ENCODE results near the gene EFNA5.

EFNA5 gene

DNA sequence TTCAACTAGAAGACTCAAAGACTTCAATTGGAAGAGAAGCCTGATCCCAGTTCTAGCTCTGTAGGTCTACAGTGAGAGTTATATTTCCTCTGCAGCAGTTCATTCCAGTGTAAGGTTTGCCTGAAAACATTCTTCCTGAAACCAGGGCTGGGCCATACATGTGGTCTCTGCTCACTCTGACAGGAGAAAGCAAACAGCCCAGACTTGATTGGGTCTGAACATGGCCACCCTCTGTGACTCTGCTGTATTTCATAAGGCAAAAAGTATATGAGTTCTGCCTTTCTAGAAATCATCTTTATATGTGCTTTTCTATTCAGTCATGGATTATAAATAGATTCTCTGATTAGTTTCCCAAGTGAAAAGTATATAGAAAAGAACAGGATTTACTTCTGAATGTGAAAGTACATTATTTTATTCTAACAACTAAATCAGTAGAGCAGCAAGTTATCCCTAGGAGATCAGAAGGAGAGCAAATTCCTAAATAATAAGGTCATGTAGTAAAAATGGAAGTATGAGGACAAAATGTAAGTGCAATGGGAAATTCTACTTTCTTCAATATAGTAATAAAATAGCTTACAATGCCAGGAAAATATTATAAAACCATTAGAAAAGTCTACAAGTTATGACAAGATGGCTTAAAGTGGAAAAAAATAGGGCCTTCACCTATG is 144.3 kb downstream of the EFNA5 start:
- Mint-ChIP-seq H3K4me1 (no peaks in the 10 kb centered on the region), H3K4me3 (no peak overlapping the region), H3K36me3 (no peaks in the 10 kb centered on the region), H3K9me3 (no peaks in the 10 kb centered on the region), H3K27ac (no peak overlapping the region)
- ATAC-seq (no peak), DNase-seq (ENCODE audit: low spot score in 2 of 2) (no peak)

DNA sequence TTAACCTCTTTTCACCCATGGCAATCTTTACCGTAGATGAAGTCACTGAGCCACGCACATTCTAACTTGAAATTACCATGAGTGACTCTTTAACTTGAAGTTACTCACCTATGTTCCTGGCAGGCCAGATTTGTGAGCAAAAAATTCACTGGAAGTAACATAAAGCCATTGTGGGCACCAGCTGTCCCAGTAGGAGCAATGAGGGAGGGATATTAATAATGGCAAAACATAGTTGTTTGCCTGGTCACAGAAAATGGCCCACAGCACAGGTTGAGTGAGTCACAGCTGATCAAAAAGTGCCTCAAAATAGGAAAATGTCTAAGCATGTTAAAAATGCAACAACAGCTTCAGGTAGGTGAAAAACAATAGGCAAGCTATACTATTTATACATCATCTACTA is 146.6 kb downstream of the EFNA5 start:
- no peak overlapping the region for H3K4me3 Mint-ChIP-seq
- no peak for ATAC-seq
- H3K9me3 Mint-ChIP-seq = no peaks in the 10 kb centered on the region
- no peak overlapping the region for H3K27ac Mint-ChIP-seq
- DNase-seq (ENCODE audit: low spot score in 2 of 2) = no peak
- no peaks in the 10 kb centered on the region for H3K36me3 Mint-ChIP-seq
- peaks cover 11% of the 10 kb centered on the region for H3K4me1 Mint-ChIP-seq

DNA sequence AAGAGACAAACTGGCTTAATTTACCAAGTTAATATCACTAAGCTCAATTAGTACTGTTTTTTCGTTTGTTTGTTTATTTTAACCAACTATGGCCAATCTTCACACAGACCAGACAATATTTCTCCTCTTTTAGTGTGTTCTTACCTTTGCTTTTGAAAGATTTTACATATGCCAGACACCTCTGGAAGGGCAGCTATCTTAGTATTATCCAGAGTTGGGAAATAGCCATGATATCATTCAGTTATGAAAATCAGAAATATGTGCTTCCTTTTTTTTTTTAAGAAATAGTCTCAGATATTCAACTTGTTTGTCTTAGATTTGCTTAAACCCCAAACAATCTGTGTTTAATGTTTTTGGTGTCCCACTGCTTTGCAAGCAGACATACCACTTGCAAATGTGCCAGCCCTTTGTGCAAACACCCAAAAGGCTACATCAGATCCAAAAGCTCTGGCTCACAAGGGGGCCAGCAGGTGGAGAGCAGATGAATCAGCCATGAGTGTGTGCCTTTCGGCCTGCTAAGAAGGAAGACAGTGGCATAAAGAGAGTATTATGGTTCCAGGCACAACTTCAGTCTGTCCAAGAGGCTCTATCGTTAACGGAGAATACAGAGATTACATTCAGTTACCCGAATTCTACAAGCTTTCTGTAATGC is 147.6 kb downstream of the EFNA5 start:
- Mint-ChIP-seq H3K4me3 (no peak overlapping the region), H3K9me3 (no peaks in the 10 kb centered on the region), H3K36me3 (no peaks in the 10 kb centered on the region), H3K4me1 (peaks cover 11% of the 10 kb centered on the region), H3K27ac (no peak overlapping the region)
- no peak for DNase-seq (ENCODE audit: low spot score in 2 of 2)
- no peak for ATAC-seq

DNA sequence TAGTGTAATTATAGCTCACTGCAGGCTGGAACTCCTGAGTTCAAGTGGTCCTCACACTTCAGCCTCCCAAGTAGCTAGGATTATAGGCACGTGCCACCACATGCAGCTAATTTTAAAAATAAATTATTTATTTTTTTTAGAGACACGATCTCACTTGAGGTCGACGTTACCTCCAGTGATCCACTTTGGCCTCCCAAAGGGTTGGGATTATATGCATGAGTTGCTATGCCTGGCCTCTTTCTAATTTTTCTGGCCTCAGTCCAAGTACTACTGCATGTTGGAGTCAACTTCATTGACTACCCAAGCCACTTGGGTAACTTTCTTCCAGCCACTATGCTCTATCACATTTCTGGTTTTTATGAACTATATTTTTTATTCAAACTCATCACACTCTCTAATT is 148.3 kb downstream of the EFNA5 start:
- DNase-seq (ENCODE audit: low spot score in 2 of 2) (no peak), ATAC-seq (no peak)
- Mint-ChIP-seq H3K27ac (no peak overlapping the region), H3K4me3 (no peak overlapping the region), H3K4me1 (peaks cover 11% of the 10 kb centered on the region), H3K9me3 (no peaks in the 10 kb centered on the region), H3K36me3 (no peaks in the 10 kb centered on the region)

DNA sequence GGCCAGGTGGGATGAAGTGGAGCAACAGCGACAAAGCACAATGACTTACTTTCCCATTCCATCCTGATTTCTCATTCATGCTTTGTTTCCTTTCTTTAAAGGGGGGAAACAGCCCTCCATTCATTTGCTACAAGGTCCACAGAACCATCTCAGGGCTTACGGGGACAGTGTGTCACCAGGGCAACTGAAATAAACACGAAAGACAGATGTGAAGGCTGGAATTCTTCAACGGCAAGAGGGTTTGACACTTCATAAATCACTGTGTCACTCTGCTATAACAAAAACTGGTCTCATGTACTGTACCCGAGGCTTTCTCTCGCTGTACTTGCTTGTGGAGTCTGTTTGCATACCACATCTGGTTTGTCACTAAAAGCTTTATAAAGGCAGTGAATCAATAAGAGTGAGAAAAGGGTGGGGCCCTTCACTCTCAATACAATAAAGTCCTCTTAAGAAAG is 150.8 kb downstream of the EFNA5 start:
- Mint-ChIP-seq H3K4me1 (peaks cover 11% of the 10 kb centered on the region), H3K9me3 (no peaks in the 10 kb centered on the region), H3K27ac (peak overlapping the region; percentile 26), H3K4me3 (peak overlapping the region; percentile 31), H3K36me3 (no peaks in the 10 kb centered on the region)
- DNase-seq (ENCODE audit: low spot score in 2 of 2) = no peak
- peak; percentile 70 for ATAC-seq

DNA sequence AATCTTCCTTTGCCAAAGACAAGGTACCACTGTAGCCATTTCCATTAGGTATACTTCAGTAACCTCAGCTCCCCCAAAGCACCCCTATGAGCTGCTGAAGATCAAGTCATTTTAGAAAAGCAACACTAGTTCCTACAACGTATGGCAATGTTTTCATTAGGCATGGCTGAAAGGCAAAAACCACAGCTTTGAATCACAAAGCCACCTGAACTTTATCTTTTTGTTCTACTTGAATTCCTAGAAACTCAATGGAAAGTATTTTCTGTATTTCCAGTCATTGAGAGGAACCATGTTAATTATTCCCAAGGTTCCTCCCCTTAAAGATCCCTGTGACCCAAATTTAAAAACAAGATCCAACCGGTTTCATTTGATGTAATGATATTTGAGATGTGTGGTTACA is 152.1 kb downstream of the EFNA5 start:
- H3K36me3 Mint-ChIP-seq = no peaks in the 10 kb centered on the region
- ATAC-seq = no peak
- peaks cover 11% of the 10 kb centered on the region for H3K4me1 Mint-ChIP-seq
- no peak overlapping the region for H3K4me3 Mint-ChIP-seq
- H3K27ac Mint-ChIP-seq = no peak overlapping the region
- H3K9me3 Mint-ChIP-seq = no peaks in the 10 kb centered on the region
- no peak for DNase-seq (ENCODE audit: low spot score in 2 of 2)

DNA sequence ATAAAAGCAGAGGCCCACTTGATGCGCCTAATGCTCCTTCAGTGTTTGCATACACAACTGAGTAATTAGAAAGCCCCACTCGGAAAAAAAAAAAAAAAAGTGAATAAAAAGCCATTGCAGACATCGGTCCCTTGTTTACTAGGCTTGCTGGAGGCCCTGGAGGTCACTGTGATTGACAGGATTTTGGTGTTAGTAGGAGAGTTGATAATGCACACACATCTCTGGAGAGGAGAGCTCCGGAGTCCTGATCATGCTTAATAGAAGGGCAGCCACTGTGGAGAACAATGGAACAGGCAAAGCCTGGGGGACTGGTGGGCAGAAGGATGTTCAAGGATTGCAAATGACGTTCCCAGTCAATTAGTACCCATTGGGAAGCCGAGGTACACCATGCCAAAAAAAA is 152.5 kb downstream of the EFNA5 start:
- DNase-seq (ENCODE audit: low spot score in 2 of 2) (no peak), ATAC-seq (no peak)
- H3K27ac Mint-ChIP-seq = no peak overlapping the region
- no peak overlapping the region for H3K4me3 Mint-ChIP-seq
- H3K4me1 Mint-ChIP-seq = peaks cover 11% of the 10 kb centered on the region
- H3K36me3 Mint-ChIP-seq = no peaks in the 10 kb centered on the region
- no peaks in the 10 kb centered on the region for H3K9me3 Mint-ChIP-seq

DNA sequence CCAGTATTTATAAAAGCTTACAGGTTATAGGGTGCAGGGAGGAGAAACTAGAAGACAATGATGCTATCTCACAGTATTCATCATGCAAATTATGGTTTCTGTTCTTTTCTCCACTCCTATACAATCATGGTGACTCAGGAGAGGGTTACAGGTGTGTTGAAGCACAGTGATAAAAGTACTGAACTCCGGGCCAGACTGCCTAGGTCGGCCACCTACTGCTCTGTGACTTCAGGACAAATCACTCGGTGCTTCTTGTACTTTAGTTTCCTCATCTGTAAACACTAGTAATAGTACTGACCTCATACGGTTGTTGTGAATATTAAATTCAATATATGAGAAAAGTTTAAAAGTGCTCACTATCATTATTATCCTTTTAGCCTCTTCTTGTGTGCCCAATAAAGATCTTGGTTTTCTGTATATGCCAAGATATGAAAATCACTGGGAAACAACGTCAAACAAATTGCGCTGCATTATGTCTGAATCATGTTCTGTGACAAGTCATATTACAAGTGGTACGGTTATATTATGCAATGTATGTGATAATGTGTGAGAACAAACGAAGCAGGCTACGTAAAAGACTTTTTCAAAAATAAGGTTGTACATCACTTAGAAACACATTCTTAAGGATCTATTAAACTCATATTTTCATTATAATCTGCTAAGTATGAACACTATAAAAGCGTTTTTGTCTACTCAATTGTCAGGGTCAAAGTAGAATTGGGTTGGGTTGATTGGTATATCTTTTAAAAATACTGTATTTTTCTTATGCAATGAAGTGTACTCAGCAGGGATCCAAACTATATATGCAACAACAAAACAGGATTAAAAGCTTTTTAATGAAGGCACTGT is 153.3 kb downstream of the EFNA5 start:
- Mint-ChIP-seq H3K4me3 (no peak overlapping the region), H3K9me3 (no peaks in the 10 kb centered on the region), H3K27ac (no peak overlapping the region), H3K4me1 (peaks cover 11% of the 10 kb centered on the region), H3K36me3 (no peaks in the 10 kb centered on the region)
- ATAC-seq (no peak), DNase-seq (ENCODE audit: low spot score in 2 of 2) (no peak)

DNA sequence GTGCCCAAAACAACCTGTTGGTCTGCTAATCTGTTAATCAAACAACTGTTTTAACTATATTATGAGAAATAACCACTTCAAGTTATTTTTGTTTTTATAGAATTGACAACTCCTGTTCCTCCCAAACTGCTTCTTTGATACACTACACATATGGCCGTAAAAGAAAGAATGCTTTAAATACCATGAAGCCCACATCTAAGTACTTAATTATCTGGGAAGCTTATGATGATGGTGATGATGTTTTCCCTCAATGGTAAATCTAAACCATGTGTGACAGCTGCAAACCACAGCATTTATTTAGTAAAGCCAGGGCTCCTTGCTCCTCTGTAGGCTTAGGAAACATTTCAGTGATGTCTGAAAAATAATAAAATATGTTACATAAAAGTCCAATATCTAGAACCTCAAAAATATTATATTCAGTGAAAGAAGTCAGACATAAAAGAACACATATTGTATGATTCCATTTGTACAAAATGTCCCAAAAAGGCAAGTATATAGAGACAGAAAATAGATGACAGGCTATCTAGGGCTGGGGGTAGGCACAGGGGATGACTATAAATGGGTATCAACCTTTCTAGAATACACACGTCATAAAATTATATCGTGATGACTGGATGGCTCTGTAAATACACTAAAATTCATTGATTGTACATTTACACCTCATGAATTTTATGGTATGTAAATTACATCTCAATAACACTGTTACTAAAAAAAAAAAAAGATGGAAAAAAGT is 154.1 kb downstream of the EFNA5 start:
- ATAC-seq = no peak
- H3K36me3 Mint-ChIP-seq = no peaks in the 10 kb centered on the region

DNA sequence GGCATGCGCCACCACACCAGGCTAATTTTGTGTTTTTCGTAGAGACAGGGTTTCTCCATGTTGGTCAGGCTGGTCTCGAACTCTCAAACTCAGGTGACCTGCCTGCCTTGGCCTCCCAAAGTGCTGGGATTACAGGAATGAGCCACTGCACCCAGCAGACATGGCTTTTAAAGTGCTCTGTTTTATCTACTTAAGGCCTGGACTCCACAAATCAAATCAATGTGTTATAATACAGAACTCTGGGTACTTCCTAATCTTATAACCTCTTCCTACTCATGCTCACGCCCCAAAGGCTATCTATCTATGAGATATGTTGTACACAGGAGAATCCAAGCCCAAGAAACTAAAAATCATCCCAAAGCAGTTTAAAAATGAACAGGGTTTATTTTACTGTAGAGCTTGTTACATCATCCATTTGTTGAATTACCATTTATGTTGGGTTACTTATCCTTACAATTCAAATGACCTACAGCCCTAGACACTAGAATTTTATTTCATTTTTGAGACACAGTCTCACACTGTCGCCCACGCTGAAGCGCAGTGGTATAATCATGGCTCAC is 155.1 kb downstream of the EFNA5 start:
- Mint-ChIP-seq H3K4me1 (peaks cover 10% of the 10 kb centered on the region), H3K27ac (no peak overlapping the region), H3K4me3 (no peak overlapping the region), H3K36me3 (no peaks in the 10 kb centered on the region), H3K9me3 (no peaks in the 10 kb centered on the region)
- no peak for DNase-seq (ENCODE audit: low spot score in 2 of 2)
- no peak for ATAC-seq

More for the DNA sequence above, 154.1 kb downstream of the EFNA5 start:
- Mint-ChIP-seq H3K4me3 (no peak overlapping the region), H3K4me1 (peaks cover 11% of the 10 kb centered on the region), H3K9me3 (no peaks in the 10 kb centered on the region), H3K27ac (no peak overlapping the region)
- no peak for DNase-seq (ENCODE audit: low spot score in 2 of 2)

DNA sequence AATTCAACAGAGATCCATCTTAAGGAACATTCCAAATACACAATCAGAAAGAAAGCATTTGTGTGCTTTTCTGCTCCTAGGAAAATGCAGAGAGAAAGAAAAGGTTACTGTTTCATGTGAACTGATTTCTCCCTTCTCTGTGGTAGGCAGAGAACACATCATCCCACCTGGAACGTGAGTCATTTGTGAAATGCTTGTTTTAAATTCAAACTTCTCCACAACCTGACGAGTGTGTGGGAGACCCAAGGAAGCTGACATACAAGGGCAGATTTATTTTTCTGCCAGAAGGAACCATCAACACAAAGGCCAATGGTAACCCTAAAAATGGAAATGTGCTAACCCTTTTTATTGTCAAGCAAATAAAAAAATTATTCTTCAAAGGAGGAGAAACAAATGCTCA is 156.4 kb downstream of the EFNA5 start:
- H3K4me1 Mint-ChIP-seq = no peaks in the 10 kb centered on the region

DNA sequence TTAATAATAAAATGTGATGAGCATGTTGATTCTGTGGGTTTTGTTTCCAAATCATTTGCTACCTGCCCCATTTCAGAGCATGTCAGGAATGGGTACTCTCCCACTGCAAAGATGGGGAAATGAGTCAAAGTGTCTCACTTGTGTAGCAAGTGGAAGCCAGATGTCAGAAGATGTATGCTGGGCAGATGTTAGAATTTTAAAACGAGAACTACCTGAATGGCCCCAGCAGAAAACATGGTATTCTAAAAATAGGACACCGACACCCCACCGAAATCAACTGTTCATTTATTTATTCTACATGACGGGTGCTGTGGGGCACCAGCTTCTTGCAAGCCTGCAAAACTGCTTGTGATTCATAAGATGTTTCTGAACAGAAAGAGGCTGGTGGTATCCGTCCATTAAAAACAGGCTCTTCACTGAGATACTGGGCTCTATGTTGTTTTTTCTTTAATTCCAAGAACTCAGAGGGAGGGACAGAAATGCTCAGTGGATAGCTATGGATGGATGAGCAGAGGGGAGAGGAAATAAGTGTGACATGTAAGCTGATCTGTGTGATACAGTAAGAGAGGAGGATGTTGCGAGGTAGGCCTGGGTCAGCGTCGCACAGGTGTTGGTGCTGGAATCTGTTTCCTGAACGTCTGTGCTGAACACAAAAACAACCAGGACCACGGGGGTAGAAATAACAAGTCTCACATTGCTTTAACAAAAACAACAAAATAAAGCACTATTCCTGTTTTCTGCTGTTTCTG is 157.2 kb downstream of the EFNA5 start:
- ATAC-seq (no peak), DNase-seq (ENCODE audit: low spot score in 2 of 2) (no peak)
- no peaks in the 10 kb centered on the region for H3K9me3 Mint-ChIP-seq
- H3K36me3 Mint-ChIP-seq = no peaks in the 10 kb centered on the region
- no peak overlapping the region for H3K4me3 Mint-ChIP-seq
- H3K4me1 Mint-ChIP-seq = no peaks in the 10 kb centered on the region
- H3K27ac Mint-ChIP-seq = no peak overlapping the region

More for the DNA sequence above, 156.4 kb downstream of the EFNA5 start:
- no peak for ATAC-seq
- Mint-ChIP-seq H3K27ac (no peak overlapping the region), H3K36me3 (no peaks in the 10 kb centered on the region), H3K4me3 (no peak overlapping the region), H3K9me3 (no peaks in the 10 kb centered on the region)
- DNase-seq (ENCODE audit: low spot score in 2 of 2) = no peak

DNA sequence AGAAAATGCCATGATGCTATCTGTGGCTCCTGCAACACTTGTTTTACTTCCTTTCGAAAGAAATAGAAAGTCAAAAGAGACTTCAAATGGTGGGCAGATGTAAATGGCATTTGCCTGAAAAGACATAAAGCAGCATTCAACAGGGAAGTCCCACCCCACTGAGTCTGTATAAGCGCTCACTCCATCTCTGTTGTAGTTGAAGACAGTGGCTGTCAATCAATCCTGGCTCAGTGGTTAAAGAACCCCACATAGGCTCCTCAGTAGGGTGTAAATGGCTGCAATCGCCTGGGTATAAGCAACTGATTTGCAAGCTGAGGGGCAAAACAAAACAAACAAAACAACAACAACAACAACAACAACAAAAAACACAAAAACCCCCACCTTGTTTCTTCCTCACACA is 158.7 kb downstream of the EFNA5 start:
- no peak overlapping the region for H3K27ac Mint-ChIP-seq
- no peaks in the 10 kb centered on the region for H3K4me1 Mint-ChIP-seq
- H3K9me3 Mint-ChIP-seq = no peaks in the 10 kb centered on the region
- no peak overlapping the region for H3K4me3 Mint-ChIP-seq
- no peaks in the 10 kb centered on the region for H3K36me3 Mint-ChIP-seq
- DNase-seq (ENCODE audit: low spot score in 2 of 2) (no peak), ATAC-seq (no peak)

DNA sequence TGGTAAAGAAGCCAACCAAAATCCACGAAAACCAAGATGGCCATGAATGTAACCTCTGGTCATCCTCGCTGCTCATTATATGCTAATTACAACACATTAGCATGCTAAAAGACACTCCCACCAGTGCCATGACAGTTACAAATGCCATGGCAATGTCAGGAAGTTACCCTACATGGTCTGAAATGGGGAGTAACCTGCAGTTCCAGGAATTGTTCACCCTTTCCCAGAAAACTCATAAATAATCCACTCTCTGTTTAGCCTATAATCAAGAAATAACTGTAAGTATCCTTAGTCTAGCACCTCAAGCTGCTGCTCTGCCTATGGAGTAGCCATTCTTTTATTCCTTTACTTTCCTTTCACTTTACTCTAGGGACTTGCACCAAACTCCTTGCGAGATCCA is 160.6 kb downstream of the EFNA5 start:
- H3K27ac Mint-ChIP-seq = no peak overlapping the region
- H3K4me3 Mint-ChIP-seq = no peak overlapping the region
- no peak for ATAC-seq
- H3K36me3 Mint-ChIP-seq = peaks cover 4% of the 10 kb centered on the region
- no peak for DNase-seq (ENCODE audit: low spot score in 2 of 2)
- H3K4me1 Mint-ChIP-seq = no peaks in the 10 kb centered on the region
- H3K9me3 Mint-ChIP-seq = no peaks in the 10 kb centered on the region
